Measurements from ENCODE around the gene MED13L.

Gene MED13L

DNA sequence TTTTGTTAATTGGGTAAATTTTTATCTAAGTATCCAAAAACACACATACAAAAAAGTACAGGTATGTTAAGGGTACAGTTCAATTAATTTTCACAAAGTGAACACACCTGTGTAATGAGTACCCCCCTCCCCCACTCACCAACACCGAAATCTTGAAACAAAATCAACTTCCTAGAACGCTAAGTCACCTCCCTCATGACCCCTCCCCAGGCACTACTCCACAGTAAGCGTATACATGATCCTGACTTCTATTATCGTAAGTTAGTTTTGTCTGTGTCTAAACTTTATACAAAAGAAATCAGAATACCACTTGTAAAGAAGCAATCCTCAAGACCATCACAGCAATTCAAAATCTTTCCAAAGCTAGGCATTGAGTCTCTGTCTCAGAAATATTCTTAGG is 100.5 kb downstream of the MED13L start (continued):
- no peak for TF ChIP-seq ZNF565 (CRISPR knock-in tag; conservative IDR thresholded peaks at IDR 0.05; ENCODE audit: low read depth)
- no peak for TF ChIP-seq PPARA (CRISPR knock-in tag; IDR thresholded peaks at IDR 0.05; ENCODE audit: borderline replicate concordance)
- no peak for TF ChIP-seq BACH2 (CRISPR knock-in tag; IDR thresholded peaks at IDR 0.05; ENCODE audit: borderline replicate concordance)
- no peak for TF ChIP-seq ISL1 (CRISPR knock-in tag; IDR thresholded peaks at IDR 0.05)
- TF ChIP-seq, protein P1, sequence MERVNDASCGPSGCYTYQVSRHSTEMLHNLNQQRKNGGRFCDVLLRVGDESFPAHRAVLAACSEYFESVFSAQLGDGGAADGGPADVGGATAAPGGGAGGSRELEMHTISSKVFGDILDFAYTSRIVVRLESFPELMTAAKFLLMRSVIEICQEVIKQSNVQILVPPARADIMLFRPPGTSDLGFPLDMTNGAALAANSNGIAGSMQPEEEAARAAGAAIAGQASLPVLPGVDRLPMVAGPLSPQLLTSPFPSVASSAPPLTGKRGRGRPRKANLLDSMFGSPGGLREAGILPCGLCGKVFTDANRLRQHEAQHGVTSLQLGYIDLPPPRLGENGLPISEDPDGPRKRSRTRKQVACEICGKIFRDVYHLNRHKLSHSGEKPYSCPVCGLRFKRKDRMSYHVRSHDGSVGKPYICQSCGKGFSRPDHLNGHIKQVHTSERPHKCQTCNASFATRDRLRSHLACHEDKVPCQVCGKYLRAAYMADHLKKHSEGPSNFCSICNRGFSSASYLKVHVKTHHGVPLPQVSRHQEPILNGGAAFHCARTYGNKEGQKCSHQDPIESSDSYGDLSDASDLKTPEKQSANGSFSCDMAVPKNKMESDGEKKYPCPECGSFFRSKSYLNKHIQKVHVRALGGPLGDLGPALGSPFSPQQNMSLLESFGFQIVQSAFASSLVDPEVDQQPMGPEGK (CRISPR knock-in tag; IDR thresholded peaks at IDR 0.05; ENCODE audit: borderline replicate concordance), result no peak

DNA sequence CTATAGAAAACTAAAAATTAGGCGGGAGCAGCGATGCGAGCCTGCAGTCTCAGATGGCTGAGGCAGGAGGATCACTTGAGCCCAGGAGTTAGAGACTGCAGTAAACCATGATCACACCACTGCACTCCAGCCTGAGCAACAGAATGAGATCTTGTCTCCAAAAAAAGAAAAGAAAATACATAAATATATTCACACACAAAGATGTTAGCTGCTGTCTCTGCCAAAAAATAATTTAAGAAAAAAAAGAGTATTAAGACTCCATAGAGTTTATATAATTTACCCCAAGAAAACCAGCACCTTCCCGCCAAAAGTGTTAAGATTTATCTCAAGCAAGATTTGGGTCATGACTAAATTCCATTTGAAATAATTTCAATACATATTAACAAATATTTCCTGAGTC is 102.6 kb downstream of the MED13L start:
- no peak for ATAC-seq
- TF ChIP-seq, protein P2, sequence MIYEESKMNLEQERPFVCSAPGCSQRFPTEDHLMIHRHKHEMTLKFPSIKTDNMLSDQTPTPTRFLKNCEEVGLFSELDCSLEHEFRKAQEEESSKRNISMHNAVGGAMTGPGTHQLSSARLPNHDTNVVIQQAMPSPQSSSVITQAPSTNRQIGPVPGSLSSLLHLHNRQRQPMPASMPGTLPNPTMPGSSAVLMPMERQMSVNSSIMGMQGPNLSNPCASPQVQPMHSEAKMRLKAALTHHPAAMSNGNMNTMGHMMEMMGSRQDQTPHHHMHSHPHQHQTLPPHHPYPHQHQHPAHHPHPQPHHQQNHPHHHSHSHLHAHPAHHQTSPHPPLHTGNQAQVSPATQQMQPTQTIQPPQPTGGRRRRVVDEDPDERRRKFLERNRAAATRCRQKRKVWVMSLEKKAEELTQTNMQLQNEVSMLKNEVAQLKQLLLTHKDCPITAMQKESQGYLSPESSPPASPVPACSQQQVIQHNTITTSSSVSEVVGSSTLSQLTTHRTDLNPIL (CRISPR knock-in tag; IDR thresholded peaks at IDR 0.05; ENCODE audit: low read depth), result no peak
- TF ChIP-seq ISL1 (CRISPR knock-in tag; IDR thresholded peaks at IDR 0.05), result no peak
- TF ChIP-seq, protein P1 (CRISPR knock-in tag; IDR thresholded peaks at IDR 0.05; ENCODE audit: borderline replicate concordance), result no peak
- TF ChIP-seq BACH2 (CRISPR knock-in tag; IDR thresholded peaks at IDR 0.05; ENCODE audit: borderline replicate concordance), result no peak
- no peak for TF ChIP-seq SNAI2 (CRISPR knock-in tag; IDR thresholded peaks at IDR 0.05)
- no peak for TF ChIP-seq ZC3H10 (CRISPR knock-in tag; IDR thresholded peaks at IDR 0.05)
- TF ChIP-seq GLIS3 (CRISPR knock-in tag; IDR thresholded peaks at IDR 0.05), result no peak

DNA sequence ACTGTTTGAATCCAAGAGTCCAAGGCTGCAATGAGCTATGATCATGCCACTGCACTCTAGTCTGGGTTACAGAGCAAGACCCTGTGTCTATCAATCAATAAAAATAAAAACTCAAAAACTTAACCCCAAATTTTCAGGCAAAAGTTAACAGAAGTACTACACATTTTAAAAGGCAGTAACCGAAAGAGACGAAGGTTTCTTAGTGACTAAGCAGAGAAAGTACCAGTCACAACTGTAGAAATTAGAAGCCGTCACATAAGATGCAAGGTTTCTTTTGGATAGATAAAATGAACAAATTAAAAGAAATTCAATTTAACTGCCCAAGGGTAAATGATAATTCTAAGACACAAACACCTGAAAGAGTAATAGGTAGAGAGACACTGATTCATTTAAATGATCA is 103.5 kb downstream of the MED13L start:
- no peak for ATAC-seq
- TF ChIP-seq PPARA (CRISPR knock-in tag; IDR thresholded peaks at IDR 0.05; ENCODE audit: borderline replicate concordance) (no peak), ZFP30 (CRISPR knock-in tag; IDR thresholded peaks at IDR 0.05) (no peak), ZNF8 (CRISPR knock-in tag; IDR thresholded peaks at IDR 0.05) (no peak), BACH2 (CRISPR knock-in tag; IDR thresholded peaks at IDR 0.05; ENCODE audit: borderline replicate concordance) (no peak)
- TF ChIP-seq, protein P3, sequence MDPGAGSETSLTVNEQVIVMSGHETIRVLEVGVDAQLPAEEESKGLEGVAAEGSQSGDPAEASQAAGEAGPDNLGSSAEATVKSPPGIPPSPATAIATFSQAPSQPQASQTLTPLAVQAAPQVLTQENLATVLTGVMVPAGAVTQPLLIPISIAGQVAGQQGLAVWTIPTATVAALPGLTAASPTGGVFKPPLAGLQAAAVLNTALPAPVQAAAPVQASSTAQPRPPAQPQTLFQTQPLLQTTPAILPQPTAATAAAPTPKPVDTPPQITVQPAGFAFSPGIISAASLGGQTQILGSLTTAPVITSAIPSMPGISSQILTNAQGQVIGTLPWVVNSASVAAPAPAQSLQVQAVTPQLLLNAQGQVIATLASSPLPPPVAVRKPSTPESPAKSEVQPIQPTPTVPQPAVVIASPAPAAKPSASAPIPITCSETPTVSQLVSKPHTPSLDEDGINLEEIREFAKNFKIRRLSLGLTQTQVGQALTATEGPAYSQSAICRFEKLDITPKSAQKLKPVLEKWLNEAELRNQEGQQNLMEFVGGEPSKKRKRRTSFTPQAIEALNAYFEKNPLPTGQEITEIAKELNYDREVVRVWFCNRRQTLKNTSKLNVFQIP (CRISPR knock-in tag; IDR thresholded peaks at IDR 0.05; ENCODE audit: borderline replicate concordance, low read depth), result no peak

DNA sequence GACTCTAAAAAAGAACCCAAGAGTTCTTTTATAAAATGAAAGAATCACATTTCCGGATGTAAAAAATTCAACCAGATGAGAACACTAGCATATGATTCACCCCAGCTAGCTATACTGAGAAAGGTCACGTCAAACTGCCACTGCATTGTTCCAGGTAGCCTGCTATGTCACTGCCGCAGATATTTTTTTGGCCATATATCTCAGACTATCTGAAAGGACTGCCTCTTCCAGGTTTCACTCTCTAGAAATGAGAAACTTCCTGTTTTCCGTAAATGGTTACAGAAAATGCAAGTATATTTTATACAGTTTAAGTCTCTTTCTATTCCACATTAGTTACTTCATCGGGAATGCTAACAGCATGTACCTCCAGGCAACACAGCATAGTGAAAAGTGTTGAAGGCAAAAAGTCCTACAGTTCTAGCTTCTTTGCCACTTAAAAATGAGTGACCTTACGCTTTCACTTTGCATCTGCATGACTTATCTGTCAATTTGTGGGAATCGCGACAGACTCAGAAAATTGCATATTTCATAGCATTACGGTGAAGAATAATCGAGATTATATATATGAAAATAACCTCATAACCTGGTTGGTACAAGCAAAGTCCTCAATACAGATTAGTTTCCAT is 105.2 kb downstream of the MED13L start:
- ATAC-seq, result peak; percentile 42; the same call in 2 of the 3 replicates
- no peak for TF ChIP-seq TCF4 (CRISPR knock-in tag; IDR thresholded peaks at IDR 0.05; ENCODE audit: borderline replicate concordance)

DNA sequence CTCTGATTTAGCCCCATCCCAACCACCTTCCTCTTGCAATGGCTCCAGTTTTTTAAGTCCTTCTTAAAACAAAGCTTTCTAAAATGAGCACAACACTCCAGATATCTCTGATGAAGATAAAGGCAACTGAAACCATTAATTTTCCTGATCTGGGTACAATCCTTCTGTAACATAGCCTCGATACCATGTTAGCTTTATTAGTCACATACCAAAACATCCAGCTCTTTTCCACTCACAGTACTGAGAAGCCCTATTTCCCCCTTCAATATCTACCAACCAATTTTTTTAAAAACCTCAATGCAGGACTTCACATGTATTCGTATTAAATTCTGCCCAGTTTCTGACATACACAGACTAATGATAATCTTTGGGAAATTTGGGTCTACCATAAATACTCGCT is 105.9 kb downstream of the MED13L start:
- ATAC-seq, result peak; percentile 64
- TF ChIP-seq CSDC2 (CRISPR knock-in tag; IDR thresholded peaks at IDR 0.05) (no peak), SNAI2 (CRISPR knock-in tag; IDR thresholded peaks at IDR 0.05) (no peak), ZNF8 (CRISPR knock-in tag; IDR thresholded peaks at IDR 0.05) (no peak), ZNF70 (CRISPR knock-in tag; IDR thresholded peaks at IDR 0.05) (no peak)
- TF ChIP-seq, protein P4, sequence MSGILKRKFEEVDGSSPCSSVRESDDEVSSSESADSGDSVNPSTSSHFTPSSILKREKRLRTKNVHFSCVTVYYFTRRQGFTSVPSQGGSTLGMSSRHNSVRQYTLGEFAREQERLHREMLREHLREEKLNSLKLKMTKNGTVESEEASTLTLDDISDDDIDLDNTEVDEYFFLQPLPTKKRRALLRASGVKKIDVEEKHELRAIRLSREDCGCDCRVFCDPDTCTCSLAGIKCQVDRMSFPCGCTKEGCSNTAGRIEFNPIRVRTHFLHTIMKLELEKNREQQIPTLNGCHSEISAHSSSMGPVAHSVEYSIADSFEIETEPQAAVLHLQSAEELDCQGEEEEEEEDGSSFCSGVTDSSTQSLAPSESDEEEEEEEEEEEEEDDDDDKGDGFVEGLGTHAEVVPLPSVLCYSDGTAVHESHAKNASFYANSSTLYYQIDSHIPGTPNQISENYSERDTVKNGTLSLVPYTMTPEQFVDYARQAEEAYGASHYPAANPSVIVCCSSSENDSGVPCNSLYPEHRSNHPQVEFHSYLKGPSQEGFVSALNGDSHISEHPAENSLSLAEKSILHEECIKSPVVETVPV (CRISPR knock-in tag; IDR thresholded peaks at IDR 0.05), result no peak
